Gastrocnemius medialis (tissue), 4 donors: ENCODE data around the gene AHI1.

Experiments
- CTCF ChIP-seq, 5 experiments: fragments of 450-650 bp in 3 of 5; fragments of 200-600 bp in 2 of 5; sonication (generic) in 2 of 5; IDR thresholded peaks in 4 of 5; conservative IDR thresholded peaks in 1 of 5; 1 replicate in 4 of 5; 2 replicates in 1 of 5; pipeline ENCODE4 v1.5.1; 2016 to 2019; ENCODE audit warnings: antibody characterized with exemption in 5 of 5, mild to moderate bottlenecking in 3 of 5, moderate library complexity in 3 of 5
- POLR2A ChIP-seq, 2 donors: fragments of 450-650 bp; IDR thresholded peaks; one replicate each; pipeline ENCODE4 v1.6.1; 2017; ENCODE audit warnings: antibody characterized with exemption in 2 of 2, mild to moderate bottlenecking in 2 of 2, moderate library complexity in 2 of 2

- TF ChIP-seq CTCF (IDR thresholded peaks at IDR 0.05 in 4 of 5, conservative IDR thresholded peaks at IDR 0.05 in 1 of 5): no peak
- TF ChIP-seq POLR2A (IDR thresholded peaks at IDR 0.05): no peak
These were observed 17.2 kb upstream of the AHI1 start for GRCh38 chr6:135514706-135515105.
